ENCODE data around the gene LY6G6F. TPM values are rescaled to one million over a fixed set of nuclear protein-coding genes. Genes with fewer than 3 reads are reported as not detected.
A peak's percentile ranks its signal among the peaks of the same experiment; 100 is the strongest.

LY6G6F gene
- total RNA-seq, 2 experiments from 2014 or later, result not detected

DNA sequence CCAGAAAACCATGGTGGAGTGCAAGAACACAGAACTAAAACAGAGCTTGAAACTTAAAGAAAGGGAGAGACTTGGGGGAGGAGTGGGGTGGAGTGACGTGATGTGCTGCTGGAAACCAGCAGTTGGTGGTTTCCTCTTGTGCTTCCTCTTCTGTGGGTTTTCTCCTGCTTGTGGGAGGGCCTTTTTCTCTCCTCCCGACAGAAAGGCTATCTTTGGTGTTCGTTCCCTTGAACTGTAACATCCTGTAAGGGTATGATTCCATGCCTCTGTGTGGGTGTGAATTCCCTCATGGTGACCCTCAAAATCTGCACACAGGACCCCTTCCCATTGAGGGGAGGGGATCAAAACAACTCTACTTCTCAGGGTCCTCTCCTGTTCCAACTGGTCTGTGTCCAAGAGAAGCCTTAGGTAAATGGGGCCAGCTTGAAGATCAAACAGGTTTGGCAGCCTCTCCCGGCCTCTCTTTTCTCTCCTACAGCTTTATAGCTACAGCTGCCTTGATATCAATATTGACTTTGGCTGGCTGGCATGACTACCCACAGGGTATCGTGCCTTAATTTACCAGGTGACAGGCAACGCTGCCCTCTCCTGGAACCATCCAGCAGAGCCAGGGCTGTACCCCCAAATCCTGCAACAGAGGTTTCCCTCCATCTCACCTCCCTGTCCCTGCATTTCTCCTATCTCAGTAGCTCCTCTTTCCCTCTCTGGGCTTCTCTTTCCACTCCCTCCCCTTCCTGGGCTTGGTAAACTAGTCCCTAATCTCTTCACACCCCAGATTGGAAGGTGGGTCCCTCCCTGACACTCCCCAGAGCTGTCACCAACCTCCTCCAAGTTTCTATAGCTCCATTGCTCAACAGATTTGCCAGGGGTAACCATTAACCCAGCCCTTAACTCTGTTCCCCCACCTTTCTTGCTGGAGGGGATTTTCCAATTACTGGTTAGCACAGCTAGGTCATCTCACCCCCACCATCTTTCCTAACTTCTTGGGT, 31.6 kb downstream of the LY6G6F start:
- Histone ChIP-seq H3K27ac (ENCODE audit: low read depth in 1 of 2, low read length in 2 of 2) (peak overlapping the region; percentile 62 to 76), H3K4me1 (ENCODE audit: insufficient read depth, low read length) (peaks cover 69% of the 10 kb centered on the region), H3K36me3 (ENCODE audit: insufficient read depth, low read length) (peaks cover 10% of the 10 kb centered on the region), H3K4me3 (ENCODE audit: low read length) (peak overlapping the region; percentile 28), H3K27me3 (ENCODE audit: control insufficient read depth in 1 of 2, insufficient read depth in 2 of 2, low read length in 2 of 2) (no peaks in the 10 kb centered on the region), H3K9me3 (ENCODE audit: control insufficient read depth in 1 of 2, insufficient read depth in 1 of 2, low read length in 2 of 2) (no peaks in the 10 kb centered on the region)
- H3K27me3 Mint-ChIP-seq, result no peaks in the 10 kb centered on the region
- H3K36me3 Mint-ChIP-seq (ENCODE audit: low read depth), result peaks cover 41% of the 10 kb centered on the region
- TF ChIP-seq, protein P1, sequence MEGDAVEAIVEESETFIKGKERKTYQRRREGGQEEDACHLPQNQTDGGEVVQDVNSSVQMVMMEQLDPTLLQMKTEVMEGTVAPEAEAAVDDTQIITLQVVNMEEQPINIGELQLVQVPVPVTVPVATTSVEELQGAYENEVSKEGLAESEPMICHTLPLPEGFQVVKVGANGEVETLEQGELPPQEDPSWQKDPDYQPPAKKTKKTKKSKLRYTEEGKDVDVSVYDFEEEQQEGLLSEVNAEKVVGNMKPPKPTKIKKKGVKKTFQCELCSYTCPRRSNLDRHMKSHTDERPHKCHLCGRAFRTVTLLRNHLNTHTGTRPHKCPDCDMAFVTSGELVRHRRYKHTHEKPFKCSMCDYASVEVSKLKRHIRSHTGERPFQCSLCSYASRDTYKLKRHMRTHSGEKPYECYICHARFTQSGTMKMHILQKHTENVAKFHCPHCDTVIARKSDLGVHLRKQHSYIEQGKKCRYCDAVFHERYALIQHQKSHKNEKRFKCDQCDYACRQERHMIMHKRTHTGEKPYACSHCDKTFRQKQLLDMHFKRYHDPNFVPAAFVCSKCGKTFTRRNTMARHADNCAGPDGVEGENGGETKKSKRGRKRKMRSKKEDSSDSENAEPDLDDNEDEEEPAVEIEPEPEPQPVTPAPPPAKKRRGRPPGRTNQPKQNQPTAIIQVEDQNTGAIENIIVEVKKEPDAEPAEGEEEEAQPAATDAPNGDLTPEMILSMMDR (IDR thresholded peaks at IDR 0.05), result no peak
- intact Hi-C loops (cut with DNase I, micrococcal nuclease), result loop anchor here (1.0 to 5.0 kb wide), 6 partner anchors 9 to 79 kb away; partner anchors contain the start of genes ABHD16A (in 2 of the 2), VARS1 (in 2 of the 2), DDAH2 (in 1 of the 2) and HSPA1A (in 1 of the 2)
- H3K27ac Mint-ChIP-seq, result peak overlapping the region; percentile 85
- DNase-seq, result peak; percentile 40 to 92 (median 56)
- ATAC-seq (ENCODE audit: poor library complexity), result peak; percentile 52
- no peaks in the 10 kb centered on the region for H3K9me3 Mint-ChIP-seq
- H3K4me3 Mint-ChIP-seq, result peak overlapping the region; percentile 90
- CTCF ChIA-PET, result interaction anchor here (0.6 to 4.9 kb wide), 15 partner anchors 11 to 539 kb away, joined by 3 to 41 read pairs (median 5); partner anchors contain the start of genes DDAH2, LSM2, LY6G5C and VARS1
- peaks cover 77% of the 10 kb centered on the region for H3K4me1 Mint-ChIP-seq (ENCODE audit: low read depth)
- POLR2A ChIA-PET, result interaction anchor here (0.6 to 2.8 kb wide), 23 partner anchors 8 to 1234 kb away, joined by 3 to 21 read pairs (median 5); partner anchors contain the start of genes ABHD16A, BAG6, DDAH2 and DXO

GRCh38 chr6:31739639-31740396, 33.2 kb downstream of the LY6G6F start, which contains the start of gene MSH5:
Gene MSH5, plus strand, starts transcription at chr6:31740005. Its CDS starts 462 bp downstream, at chr6:31740467.
- intact Hi-C loops (cut with DNase I, micrococcal nuclease), result loop anchor here (2.0 to 5.0 kb wide), 5 partner anchors 33 to 77 kb away; partner anchors contain the start of genes ABHD16A (in 2 of the 2), VARS1 (in 2 of the 2), HSPA1A (in 1 of the 2) and HSPA1L (in 1 of the 2)
- Mint-ChIP-seq H3K4me1 (ENCODE audit: low read depth) (peaks cover 61% of the 10 kb centered on the region), H3K36me3 (ENCODE audit: low read depth) (peaks cover 27% of the 10 kb centered on the region), H3K4me3 (peak within 1 kb of the TSS; percentile 90), H3K9me3 (no peaks in the 10 kb centered on the region), H3K27ac (peak within 1 kb of the TSS; percentile 85), H3K27me3 (no peaks in the 10 kb centered on the region)
- ChIA-PET CTCF (interaction anchor here (0.7 to 4.9 kb wide), 9 partner anchors 12 to 90 kb away, joined by 3 to 41 read pairs (median 6); partner anchors contain the start of genes DDAH2, LSM2 and VARS1), POLR2A (interaction anchor here (0.7 to 2.8 kb wide), 17 partner anchors 10 to 232 kb away, joined by 3 to 21 read pairs (median 5); partner anchors contain the start of genes ABHD16A, BAG6, DDAH2 and DXO)
- Histone ChIP-seq H3K4me1 (ENCODE audit: insufficient read depth, low read length) (peaks cover 53% of the 10 kb centered on the region), H3K4me3 (ENCODE audit: low read length) (peak within 1 kb of the TSS; percentile 87), H3K27me3 (ENCODE audit: control insufficient read depth in 1 of 2, insufficient read depth in 2 of 2, low read length in 2 of 2) (no peaks in the 10 kb centered on the region), H3K9me3 (ENCODE audit: control insufficient read depth in 1 of 2, insufficient read depth in 1 of 2, low read length in 2 of 2) (no peaks in the 10 kb centered on the region), H3K36me3 (ENCODE audit: insufficient read depth, low read length) (no peaks in the 10 kb centered on the region), H3K27ac (ENCODE audit: low read depth in 1 of 2, low read length in 2 of 2) (peak within 1 kb of the TSS; percentile 38 to 58)
- ATAC-seq (ENCODE audit: poor library complexity), result peak; percentile 85
- TF ChIP-seq, protein P1 (IDR thresholded peaks at IDR 0.05), result no peak
- DNase-seq, result peak; percentile 85 to 98 (median 93)

All from CD4-positive, alpha-beta T cell (primary cell).